ENCODE data around the gene CDC25A.
"Not testable (repeated sequence)": the region's sequence is repeated elsewhere in the genome, so short reads cannot be mapped to it uniquely, and the experiment has no call there.

Gene CDC25A

DNA sequence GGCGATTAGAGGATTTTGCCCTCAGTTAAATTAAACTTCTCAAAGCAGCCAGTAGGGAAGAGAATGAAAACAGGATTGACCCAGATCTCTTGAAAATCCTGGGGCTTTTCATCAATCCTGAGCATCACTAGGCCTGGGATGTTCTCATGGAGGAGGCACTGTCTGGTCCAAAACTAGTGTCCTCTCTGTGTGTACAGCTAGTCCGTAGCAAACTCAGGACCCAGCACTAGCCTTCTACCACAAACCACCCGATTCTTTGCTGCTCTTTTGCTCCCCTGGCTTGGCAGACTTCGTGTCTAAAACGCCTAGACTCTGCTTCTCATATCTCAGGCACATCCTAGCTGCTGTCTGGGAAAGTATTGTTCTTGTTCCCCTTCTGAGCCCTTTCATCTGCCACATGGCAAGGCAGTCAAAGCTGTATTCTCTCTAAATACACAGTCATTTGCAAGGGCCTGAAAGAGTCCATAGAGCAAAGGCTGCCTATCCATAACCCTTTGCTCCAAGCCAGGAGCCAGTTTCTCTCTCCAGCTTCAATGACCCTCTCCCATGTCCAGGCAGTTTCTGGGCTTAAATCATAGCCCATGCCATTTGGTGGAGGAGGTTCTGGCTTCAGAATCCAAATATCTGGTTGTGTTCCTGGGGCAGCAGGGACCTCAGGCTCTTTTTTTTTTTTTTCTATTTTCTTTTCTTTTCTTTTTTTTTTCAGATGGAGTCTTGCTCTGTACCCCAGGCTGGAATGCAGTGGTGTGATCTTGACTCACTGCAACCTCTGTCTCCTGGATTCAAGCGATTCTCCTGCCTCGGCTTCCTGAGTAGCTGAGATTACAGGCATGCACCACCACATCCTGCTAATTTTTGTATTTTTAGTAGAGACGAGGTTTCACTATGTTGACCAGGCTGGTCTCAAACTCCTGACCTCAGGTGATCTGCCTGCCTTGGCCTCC, 52.4 kb downstream of the CDC25A start:
- Mint-ChIP-seq H3K36me3 (no peaks in the 10 kb centered on the region), H3K27ac (no peak overlapping the region), H3K27me3 (no peaks in the 10 kb centered on the region), H3K9me3 (no peaks in the 10 kb centered on the region), H3K4me1 (no peaks in the 10 kb centered on the region), H3K4me3 (no peak overlapping the region)

DNA sequence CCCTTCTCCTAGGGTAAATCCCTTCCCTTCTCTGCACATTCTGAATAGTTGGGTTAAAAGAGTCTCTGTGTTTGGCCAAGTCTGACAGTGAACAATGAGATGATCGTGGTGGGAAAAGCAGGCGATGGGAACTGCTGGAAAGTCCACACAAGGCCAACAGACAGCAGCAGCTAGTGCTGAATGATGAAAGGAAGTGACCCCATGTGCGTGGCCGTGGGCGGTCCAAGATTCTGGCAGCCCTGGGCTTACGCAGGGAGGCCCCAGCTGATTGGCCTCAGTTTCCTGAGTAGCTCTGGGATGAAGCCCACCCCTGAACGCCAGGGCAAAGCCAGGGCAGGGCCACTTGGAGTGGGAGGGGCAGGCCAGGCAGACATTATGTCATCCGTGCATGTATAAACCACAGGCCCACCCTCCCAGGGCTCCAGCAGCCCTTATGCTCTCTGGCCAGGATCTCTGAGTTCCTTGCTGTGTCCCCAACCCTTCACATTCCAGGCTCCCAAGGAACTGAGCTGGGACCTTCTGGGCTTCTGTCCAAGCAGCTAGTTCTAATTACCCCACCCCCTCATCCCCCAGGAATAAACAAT, 57.8 kb downstream of the CDC25A start:
- Mint-ChIP-seq H3K27me3 (no peaks in the 10 kb centered on the region), H3K27ac (no peak overlapping the region), H3K4me3 (no peak overlapping the region), H3K9me3 (no peaks in the 10 kb centered on the region), H3K36me3 (no peaks in the 10 kb centered on the region), H3K4me1 (no peaks in the 10 kb centered on the region)

DNA sequence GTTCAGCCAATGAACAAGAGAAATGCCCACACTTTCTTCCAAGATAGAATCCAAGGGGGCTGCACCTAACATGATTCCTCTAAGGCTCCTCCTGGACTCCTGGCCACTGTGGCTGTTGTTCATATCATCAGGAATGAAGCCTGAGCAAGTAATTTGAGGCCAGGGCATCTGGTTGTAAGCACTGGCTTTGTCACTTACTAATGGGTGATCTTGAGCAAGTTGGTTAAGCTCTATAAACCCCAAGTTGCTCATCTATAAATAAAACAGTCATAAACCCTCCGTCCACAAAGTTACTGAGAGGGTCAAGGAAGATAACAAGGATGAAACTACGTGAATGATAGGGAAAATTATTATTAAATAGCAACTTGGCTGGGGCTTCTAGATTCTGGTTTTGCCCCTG, 58.3 kb downstream of the CDC25A start:
- Mint-ChIP-seq H3K27me3 (no peaks in the 10 kb centered on the region), H3K36me3 (no peaks in the 10 kb centered on the region), H3K4me3 (no peak overlapping the region), H3K4me1 (no peaks in the 10 kb centered on the region), H3K27ac (no peak overlapping the region), H3K9me3 (no peaks in the 10 kb centered on the region)

DNA sequence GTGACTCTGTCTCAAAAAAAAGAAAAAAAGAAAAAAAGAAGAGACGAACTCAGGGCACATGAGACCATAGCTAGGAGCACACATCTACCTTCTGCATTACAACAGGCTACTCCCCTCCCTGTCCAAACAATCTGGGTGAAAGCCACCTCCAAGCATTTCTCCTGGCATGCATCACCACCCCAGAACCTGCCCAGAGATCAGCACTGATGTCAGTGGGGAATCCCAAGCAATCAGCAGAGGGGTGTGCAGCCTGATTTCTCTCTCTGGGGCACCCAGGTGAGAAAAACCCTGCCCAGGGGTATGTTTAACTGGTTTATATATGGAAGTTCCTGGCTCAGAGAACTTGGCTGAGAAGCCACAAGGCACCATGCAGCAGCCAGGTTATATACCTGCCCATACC, 59.4 kb downstream of the CDC25A start:
- no peak overlapping the region for H3K4me3 Mint-ChIP-seq
- H3K36me3 Mint-ChIP-seq = no peaks in the 10 kb centered on the region
- no peak overlapping the region for H3K27ac Mint-ChIP-seq
- H3K9me3 Mint-ChIP-seq = no peaks in the 10 kb centered on the region
- no peaks in the 10 kb centered on the region for H3K4me1 Mint-ChIP-seq
- H3K27me3 Mint-ChIP-seq = no peaks in the 10 kb centered on the region

DNA sequence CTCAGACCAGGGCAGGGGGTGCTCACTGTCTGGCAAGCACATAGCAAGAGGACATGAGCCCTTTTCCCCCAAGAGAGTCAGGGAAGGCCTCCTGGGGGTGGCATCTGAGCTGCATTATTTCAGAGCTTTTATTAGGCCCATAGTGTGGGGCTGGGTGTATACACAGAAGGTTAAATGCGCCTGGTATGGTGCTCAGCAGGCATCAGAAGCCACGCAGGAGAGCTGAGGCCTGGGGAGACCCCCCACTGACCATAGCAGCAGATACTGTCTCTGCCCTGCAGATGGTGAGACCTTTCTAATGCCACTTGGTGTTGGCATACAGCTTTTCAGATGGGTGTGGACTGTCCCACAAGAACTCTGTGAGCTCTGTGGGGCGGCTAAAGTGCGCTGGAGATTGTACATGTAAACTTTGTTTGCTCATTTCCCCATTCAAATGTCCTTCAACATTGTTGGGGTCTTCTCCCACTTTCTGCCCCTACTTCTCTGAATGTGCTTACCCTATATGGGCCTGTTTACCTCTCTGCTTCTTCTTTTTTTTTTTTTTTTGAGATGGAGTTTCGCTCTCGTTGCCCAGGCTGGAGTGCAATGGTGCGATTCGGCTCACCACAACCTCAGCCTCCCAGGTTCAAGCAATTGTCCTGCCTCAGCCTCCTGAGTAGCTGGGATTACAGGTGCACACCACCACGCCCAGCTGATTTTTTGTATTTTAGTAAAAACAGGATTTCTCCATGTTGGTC, 62.2 kb downstream of the CDC25A start:
- H3K27me3 Mint-ChIP-seq = no peaks in the 10 kb centered on the region
- H3K4me1 Mint-ChIP-seq = no peaks in the 10 kb centered on the region
- no peak overlapping the region for H3K27ac Mint-ChIP-seq
- no peaks in the 10 kb centered on the region for H3K9me3 Mint-ChIP-seq
- H3K4me3 Mint-ChIP-seq = no peak overlapping the region
- no peaks in the 10 kb centered on the region for H3K36me3 Mint-ChIP-seq

GRCh38 chr3:48125013-48125705, 63.1 kb downstream of the CDC25A start:
- Mint-ChIP-seq H3K9me3 (no peaks in the 10 kb centered on the region), H3K4me1 (no peaks in the 10 kb centered on the region), H3K36me3 (no peaks in the 10 kb centered on the region), H3K4me3 (no peak overlapping the region), H3K27me3 (no peaks in the 10 kb centered on the region), H3K27ac (no peak overlapping the region)

- Mint-ChIP-seq H3K4me3 (no peak overlapping the region), H3K27me3 (no peaks in the 10 kb centered on the region), H3K9me3 (no peaks in the 10 kb centered on the region), H3K36me3 (no peaks in the 10 kb centered on the region), H3K27ac (no peak overlapping the region), H3K4me1 (no peaks in the 10 kb centered on the region)
These were observed 64.9 kb downstream of the CDC25A start for GRCh38 chr3:48123346-48123745.

GRCh38 chr3:48122504-48122903, 65.7 kb downstream of the CDC25A start:
- Mint-ChIP-seq H3K27me3 (no peaks in the 10 kb centered on the region), H3K9me3 (no peaks in the 10 kb centered on the region), H3K4me3 (no peak overlapping the region), H3K36me3 (no peaks in the 10 kb centered on the region), H3K4me1 (no peaks in the 10 kb centered on the region), H3K27ac (no peak overlapping the region)

- Mint-ChIP-seq H3K36me3 (no peaks in the 10 kb centered on the region), H3K4me3 (no peak overlapping the region), H3K4me1 (no peaks in the 10 kb centered on the region), H3K27ac (no peak overlapping the region), H3K27me3 (no peaks in the 10 kb centered on the region), H3K9me3 (no peaks in the 10 kb centered on the region)
These were observed 68.0 kb downstream of the CDC25A start for GRCh38 chr3:48120223-48120622.

DNA sequence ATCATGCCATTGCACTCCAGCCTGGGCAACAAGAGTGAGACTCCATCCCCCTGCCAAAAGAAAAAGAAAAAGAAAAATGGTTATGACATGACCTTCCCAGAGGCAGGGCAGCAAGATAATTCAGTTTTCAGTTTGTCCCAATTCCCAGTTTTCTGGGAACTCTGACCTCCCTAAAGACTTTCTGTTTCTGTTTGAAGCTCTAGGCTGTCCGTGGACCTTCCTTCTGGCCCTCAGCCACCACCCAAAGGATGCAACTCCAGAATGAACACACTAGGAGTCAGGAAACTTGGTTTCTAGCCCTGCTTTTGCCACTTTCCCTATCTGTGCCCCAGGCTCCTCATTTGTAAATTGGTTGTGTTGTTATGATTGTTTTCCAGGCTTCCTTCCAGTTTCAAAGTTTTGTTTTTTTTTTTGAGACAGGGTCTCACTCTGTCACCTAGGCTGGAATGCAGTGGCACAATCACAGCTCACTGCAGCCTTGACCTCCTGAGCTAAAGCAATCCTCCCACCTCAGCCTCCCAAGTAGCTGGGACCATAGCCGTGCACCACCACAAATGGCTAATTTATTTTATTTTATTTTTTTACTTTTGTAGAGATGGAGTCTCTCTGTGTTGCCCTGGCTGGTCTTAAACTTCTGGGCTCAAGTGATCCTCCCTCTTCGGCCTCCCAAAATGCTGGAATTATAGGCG, 68.6 kb downstream of the CDC25A start:
- H3K27ac Mint-ChIP-seq = no peak overlapping the region
- no peak overlapping the region for H3K4me3 Mint-ChIP-seq
- no peaks in the 10 kb centered on the region for H3K36me3 Mint-ChIP-seq
- H3K27me3 Mint-ChIP-seq = no peaks in the 10 kb centered on the region
- no peaks in the 10 kb centered on the region for H3K9me3 Mint-ChIP-seq
- H3K4me1 Mint-ChIP-seq = no peaks in the 10 kb centered on the region

GRCh38 chr3:48118928-48119327, 69.3 kb downstream of the CDC25A start:
- Mint-ChIP-seq H3K27me3 (no peaks in the 10 kb centered on the region), H3K36me3 (no peaks in the 10 kb centered on the region), H3K4me1 (no peaks in the 10 kb centered on the region), H3K27ac (no peak overlapping the region), H3K4me3 (no peak overlapping the region), H3K9me3 (no peaks in the 10 kb centered on the region)

- no peaks in the 10 kb centered on the region for H3K4me1 Mint-ChIP-seq
- H3K4me3 Mint-ChIP-seq = no peak overlapping the region
- H3K36me3 Mint-ChIP-seq = no peaks in the 10 kb centered on the region
- no peak overlapping the region for H3K27ac Mint-ChIP-seq
- H3K9me3 Mint-ChIP-seq = no peaks in the 10 kb centered on the region
- H3K27me3 Mint-ChIP-seq = no peaks in the 10 kb centered on the region
These were observed 69.9 kb downstream of the CDC25A start for GRCh38 chr3:48118322-48118721.

- no peaks in the 10 kb centered on the region for H3K27me3 Mint-ChIP-seq
These were observed 75.4 kb downstream of the CDC25A start for GRCh38 chr3:48112813-48113212.

DNA sequence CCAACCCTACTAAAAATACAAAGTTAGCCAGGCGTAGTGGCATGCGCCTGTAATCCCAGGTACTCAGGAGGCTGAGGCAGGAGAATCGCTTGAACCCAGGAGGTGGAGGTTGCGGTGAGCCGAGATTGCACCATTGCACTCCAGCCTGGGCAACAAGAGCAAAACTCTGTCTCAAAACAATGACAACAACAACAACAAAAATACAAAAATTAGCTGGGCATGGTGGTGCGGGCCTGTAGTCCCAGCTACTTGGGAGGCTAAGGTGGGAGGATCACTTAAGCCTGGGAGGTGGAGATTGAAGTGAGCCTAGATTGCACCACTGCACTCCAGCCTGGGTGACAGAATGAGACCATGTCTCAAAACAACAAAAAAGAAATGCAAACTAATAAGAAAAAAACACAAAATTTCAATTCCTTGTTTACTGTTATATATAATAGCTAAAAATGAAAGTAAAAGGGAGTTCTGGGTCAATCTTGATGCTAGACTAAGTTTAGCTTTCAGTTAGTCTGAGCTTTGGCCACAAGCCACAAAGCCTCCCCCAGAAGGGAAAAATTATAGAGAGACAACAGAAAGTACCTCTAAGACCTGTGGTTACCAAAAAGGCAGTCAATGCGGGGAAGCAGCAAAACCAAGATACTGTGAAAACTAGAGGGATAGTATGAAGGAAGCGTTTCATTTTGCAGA, 76.0 kb downstream of the CDC25A start:
- H3K36me3 Mint-ChIP-seq, H3K9me3 Mint-ChIP-seq, H3K27me3 Mint-ChIP-seq: not testable (repeated sequence)
- H3K4me1 Mint-ChIP-seq = peaks cover 10% of the 10 kb centered on the region
- H3K4me3 Mint-ChIP-seq = peak overlapping the region; percentile 12
- H3K27ac Mint-ChIP-seq = peak overlapping the region; percentile 4

More at GRCh38 chr3:48112813-48113212, 75.4 kb downstream of the CDC25A start:
- H3K9me3 Mint-ChIP-seq = no peaks in the 10 kb centered on the region
- H3K4me3 Mint-ChIP-seq = no peak overlapping the region
- H3K36me3 Mint-ChIP-seq = no peaks in the 10 kb centered on the region
- peaks cover 10% of the 10 kb centered on the region for H3K4me1 Mint-ChIP-seq
- no peak overlapping the region for H3K27ac Mint-ChIP-seq

- Mint-ChIP-seq H3K27ac (no peak overlapping the region), H3K4me3 (no peak overlapping the region), H3K4me1 (peaks cover 10% of the 10 kb centered on the region), H3K9me3 (no peaks in the 10 kb centered on the region), H3K27me3 (peaks cover 1% of the 10 kb centered on the region), H3K36me3 (no peaks in the 10 kb centered on the region)
These were observed 77.8 kb downstream of the CDC25A start for GRCh38 chr3:48110463-48110862.

Data from activated naive CD4-positive, alpha-beta T cell treated with anti-CD3 and anti-CD28 coated beads, Interleukin-2, amount 50 U/mL, for 24 hours (primary cell).